Adipose tissue (tissue), 3 donors: ENCODE measurements around the gene ZNF217. TPM values are rescaled to one million over a fixed set of nuclear protein-coding genes. Genes with fewer than 3 reads are reported as not detected.
"Not testable (repeated sequence)": the region's sequence is repeated elsewhere in the genome, so short reads cannot be mapped to it uniquely, and the experiment has no call there.

ENCODE experiments used
- H3K27ac ChIP-seq: one replicate; pipeline ENCODE4 v1.5.1; 2013; ENCODE audit warnings: low read depth, low read length
- WGBS, 3 donors: extraction: QIAGEN DNeasy Blood & Tissue Kit; methylation state at CpG; one replicate each; pipeline ENCODE4 v1.1.7; 2013; 5-methylcytosine and 5-hydroxymethylcytosine counted together
- polyA plus RNA-seq, 3 donors: library from polyadenylated mRNA; stranded (reverse); fragments of 200-250 nt; gene quantifications; one replicate each; pipeline ENCODE4 v1.2.3, GENCODE V29; 2013
- donor health status: healthy with polysubstance abuse.
- donor health status: Bipolar disorder and iron deficiency.
- donor health status: healthy.

The ZNF217 gene
- polyA plus RNA-seq, 3 donors, result 5.7 to 17.0 (median 8.4) TPM

- no peak overlapping the region for H3K27ac ChIP-seq
- WGBS, 3 donors, result 86 to 91% (median 90%) methylated on average over 11 of the region's 11 CpGs
Observed at GRCh38 chr20:53556267-53556897, 37.3 kb downstream of the ZNF217 start.

DNA sequence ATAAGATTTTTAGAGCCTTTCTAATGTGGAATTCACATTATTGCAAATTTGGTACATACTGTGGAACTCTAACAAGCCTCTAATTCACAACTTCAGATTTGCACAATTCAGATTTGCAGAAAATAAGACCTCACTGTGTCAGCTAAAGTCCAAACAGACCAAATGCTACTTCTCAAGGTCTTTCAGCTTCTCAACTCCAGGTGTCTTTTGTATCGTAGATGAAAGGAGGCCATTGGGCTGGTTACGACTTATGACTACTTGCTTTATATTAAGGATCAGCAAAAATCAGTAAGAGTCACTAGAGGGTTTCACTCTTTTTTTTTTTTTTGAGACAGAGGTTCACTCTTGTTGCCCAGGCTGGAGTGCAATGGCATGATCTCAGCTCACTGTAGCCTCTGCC lies 37.8 kb downstream of the ZNF217 start:
- no peak overlapping the region for H3K27ac ChIP-seq
- WGBS, 3 donors, result 72 to 96% (median 94%) methylated on average over 2 of the region's 2 CpGs

DNA sequence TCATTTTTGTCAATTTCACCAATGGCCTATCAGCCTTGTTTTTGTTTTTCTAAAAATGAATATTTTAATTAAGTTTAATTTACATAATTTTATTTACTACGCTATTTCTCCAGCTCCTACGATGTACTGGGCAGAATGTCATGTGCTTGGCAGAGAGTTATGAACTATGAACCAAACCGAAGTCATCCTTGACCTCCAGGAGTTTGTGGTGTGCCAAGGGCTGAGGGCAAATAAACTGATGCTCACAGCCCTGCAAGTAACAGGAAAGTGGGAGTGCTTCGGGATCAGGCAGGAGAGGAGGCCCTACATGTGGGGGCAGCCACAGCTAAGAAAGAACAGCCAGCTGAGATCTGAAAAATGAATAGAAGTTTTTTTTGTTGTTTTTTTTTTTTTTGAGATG lies 38.6 kb downstream of the ZNF217 start:
- 75 to 85% (median 80%) methylated on average over 4 of the region's 4 CpGs for WGBS, 3 donors
- H3K27ac ChIP-seq, result no peak overlapping the region

DNA sequence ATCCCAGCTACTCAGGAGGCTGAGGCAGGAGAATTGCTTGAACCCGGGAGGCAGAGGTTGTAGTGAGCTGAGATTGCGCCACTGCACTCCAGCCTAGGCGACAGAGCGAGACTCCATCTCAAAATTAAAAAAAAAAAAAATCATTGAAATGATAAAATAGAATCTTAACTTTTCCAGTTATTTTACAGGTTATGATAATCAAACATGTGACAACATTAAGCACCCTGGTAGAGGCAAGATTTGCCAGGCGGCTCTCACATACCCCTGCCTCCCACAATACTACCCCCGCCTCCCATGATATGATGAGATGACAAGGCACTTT lies 41.1 kb downstream of the ZNF217 start:
- 97 to 100% (median 97%) methylated on average over 6 of the region's 6 CpGs for WGBS, 3 donors
- not testable (repeated sequence) for H3K27ac ChIP-seq

GRCh38 chr20:53551719-53552571 lies 41.7 kb downstream of the ZNF217 start:
- 70 to 92% (median 92%) methylated on average over 12 of the region's 12 CpGs for WGBS, 3 donors
- H3K27ac ChIP-seq, result not testable (repeated sequence)

- 74 to 84% (median 74%) methylated on average over 11 of the region's 11 CpGs for WGBS, 3 donors
- no peak overlapping the region for H3K27ac ChIP-seq
Observed at GRCh38 chr20:53550280-53551187, 43.1 kb downstream of the ZNF217 start.

GRCh38 chr20:53547664-53548239 lies 45.9 kb downstream of the ZNF217 start:
- H3K27ac ChIP-seq, result no peak overlapping the region
- WGBS, 3 donors, result 33 to 36% (median 34%) methylated on average over 7 of the region's 7 CpGs

- H3K27ac ChIP-seq, result no peak overlapping the region
- 37 to 58% (median 51%) methylated on average over 4 of the region's 4 CpGs for WGBS, 3 donors
Observed at GRCh38 chr20:53539516-53539915, 54.1 kb downstream of the ZNF217 start.

DNA sequence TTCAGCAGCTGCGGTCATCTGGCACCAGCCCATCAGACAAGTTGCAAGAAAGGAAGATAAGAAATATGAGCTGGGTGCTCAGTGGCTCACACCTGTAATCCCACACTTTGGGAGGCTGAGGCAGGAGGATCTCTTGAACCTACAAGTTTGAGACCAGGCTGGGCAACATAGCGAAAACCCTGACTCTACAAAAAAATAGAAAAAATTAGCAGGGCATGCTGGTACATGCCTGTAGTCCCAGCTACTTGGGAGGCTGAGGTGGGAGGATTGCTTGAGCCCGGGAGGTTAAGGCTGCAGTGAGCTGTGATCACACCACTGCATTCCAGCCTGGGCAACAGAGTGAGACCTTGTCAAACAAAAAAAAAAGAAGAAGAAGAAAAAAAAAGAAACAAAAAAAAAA lies 57.3 kb downstream of the ZNF217 start:
- WGBS, 3 donors, result 79 to 88% (median 87%) methylated on average over 3 of the region's 3 CpGs

DNA sequence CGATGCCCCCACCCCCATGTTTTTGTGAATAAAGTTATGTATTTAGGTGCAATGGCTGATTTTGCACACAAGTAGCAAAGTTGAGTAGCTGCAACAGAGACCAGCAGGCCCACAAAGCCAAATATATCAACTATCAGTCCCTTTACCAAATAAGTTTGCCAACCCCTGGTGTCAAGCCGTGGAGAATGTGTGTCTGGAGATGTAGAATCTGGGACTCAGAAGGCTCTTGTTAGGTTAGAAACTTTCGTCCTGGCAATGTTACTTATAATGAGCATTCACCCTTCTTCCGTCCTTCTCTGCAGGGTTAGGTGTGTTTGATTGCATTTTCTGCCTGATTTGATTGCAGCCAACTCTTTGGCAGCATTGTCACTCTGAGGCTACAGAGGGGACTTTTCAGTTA lies 57.8 kb downstream of the ZNF217 start:
- H3K27ac ChIP-seq, result no peak overlapping the region
- 75 to 93% (median 90%) methylated on average over 4 of the region's 4 CpGs for WGBS, 3 donors

More for the DNA sequence above, 57.3 kb downstream of the ZNF217 start:
- H3K27ac ChIP-seq, result not testable (repeated sequence)

GRCh38 chr20:53534037-53534436 lies 59.6 kb downstream of the ZNF217 start:
- H3K27ac ChIP-seq, result no peak overlapping the region
- WGBS, 3 donors, result 84 to 88% (median 87%) methylated on average over 7 of the region's 7 CpGs

GRCh38 chr20:53533500-53533899 lies 60.1 kb downstream of the ZNF217 start:
- 91 to 100% (median 96%) methylated on average over 1 of the region's 1 CpG for WGBS, 3 donors
- no peak overlapping the region for H3K27ac ChIP-seq

DNA sequence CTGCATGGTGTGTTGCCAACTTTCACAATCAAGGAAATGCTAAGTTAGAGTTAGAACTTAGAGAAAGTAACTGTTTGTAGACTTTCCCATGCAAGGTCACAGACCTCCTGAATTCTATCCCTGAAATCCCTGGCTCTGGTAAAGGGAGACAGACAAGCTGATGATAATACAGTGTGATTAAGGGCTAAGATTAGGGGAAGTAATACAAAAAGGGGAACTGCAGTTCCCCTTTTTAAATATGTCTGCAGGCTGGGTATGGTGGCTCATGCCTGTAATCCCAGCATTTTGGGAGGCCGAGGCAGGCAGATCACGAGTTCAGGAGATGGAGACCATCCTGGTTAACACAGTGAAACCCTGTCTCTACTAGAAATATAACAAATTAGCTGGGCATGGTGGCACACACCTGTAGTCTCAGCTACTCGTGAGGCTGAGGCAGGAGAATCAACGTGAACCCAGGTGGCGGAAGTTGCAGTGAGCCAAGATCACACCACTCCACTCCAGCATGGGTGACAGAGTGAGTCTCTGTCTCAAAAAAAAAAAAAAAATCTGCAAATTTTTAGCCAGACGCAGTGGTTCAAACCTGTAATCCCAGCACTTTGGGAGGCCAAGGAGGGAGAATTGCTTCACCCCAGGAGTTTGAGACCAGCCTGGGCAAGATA lies 60.9 kb downstream of the ZNF217 start:
- 77 to 90% (median 78%) methylated on average over 6 of the region's 6 CpGs for WGBS, 3 donors
- not testable (repeated sequence) for H3K27ac ChIP-seq

DNA sequence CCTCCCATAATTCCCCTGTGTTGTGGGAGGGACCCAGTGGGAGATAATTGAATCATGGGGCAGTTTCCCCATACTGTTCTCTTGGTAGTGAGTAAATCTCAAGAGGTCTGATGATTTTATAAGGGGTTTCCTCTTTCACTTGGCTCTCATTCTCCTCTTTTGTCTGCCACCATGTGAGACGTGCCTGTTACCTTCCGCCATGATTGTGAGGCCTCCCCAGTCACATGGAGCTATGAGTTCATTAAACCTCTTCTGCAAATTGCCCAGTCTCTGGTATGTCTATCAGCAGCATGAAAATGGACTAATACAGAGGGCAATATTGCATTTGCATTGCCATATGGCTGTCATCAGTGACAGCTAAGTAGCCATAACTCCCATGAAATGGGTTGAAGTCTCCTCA lies 63.2 kb downstream of the ZNF217 start:
- WGBS, 3 donors, result 68 to 80% (median 69%) methylated on average over 2 of the region's 2 CpGs
- no peak overlapping the region for H3K27ac ChIP-seq

GRCh38 chr20:53529658-53530057 lies 64.0 kb downstream of the ZNF217 start:
- no peak overlapping the region for H3K27ac ChIP-seq
- 76 to 84% (median 82%) methylated on average over 5 of the region's 5 CpGs for WGBS, 3 donors

GRCh38 chr20:53527196-53527595 lies 66.4 kb downstream of the ZNF217 start:
- 67 to 91% (median 89%) methylated on average over 8 of the region's 8 CpGs for WGBS, 3 donors
- no peak overlapping the region for H3K27ac ChIP-seq

- no peak overlapping the region for H3K27ac ChIP-seq
- 75 to 79% (median 77%) methylated on average over 13 of the region's 13 CpGs for WGBS, 3 donors
Observed at GRCh38 chr20:53524589-53525312, 68.9 kb downstream of the ZNF217 start.

DNA sequence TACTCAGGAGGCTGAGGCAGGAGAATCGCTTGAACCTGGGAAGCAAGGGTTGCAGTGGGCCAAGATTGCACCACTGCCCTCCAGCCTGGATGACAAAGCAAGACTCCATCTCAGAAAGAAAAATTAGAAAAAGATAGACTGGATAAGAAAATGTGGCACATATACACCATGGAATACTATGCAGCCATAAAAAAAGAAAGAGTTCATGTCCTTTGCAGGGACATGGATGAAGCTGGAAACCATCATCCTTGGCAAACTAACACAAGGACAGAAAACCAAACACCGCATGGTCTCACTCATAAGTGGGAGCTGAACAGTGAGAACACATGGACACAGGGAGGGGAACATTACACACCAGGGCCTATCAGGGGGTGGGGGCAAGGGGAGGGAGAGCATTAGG lies 70.0 kb downstream of the ZNF217 start:
- H3K27ac ChIP-seq, result not testable (repeated sequence)
- WGBS, 3 donors, result 93 to 96% (median 95%) methylated on average over 2 of the region's 2 CpGs
